Hepatocyte (in vitro differentiated cells): Measurements from ENCODE around the gene KRTAP1-3.

ENCODE experiments used
- CTCF ChIP-seq: fragments of 200-600 bp; sonication (generic); IDR thresholded peaks from 2 replicates; pipeline ENCODE4 v1.5.1; 2016; ENCODE audit warnings: antibody characterized with exemption, mild to moderate bottlenecking; ENCODE audit not compliant: poor library complexity
- EZH2 ChIP-seq: fragments of 200-600 bp; sonication (generic); IDR thresholded peaks from 2 replicates; pipeline ENCODE4 v1.6.1; 2016; ENCODE audit warnings: antibody characterized with exemption, mild to moderate bottlenecking, borderline replicate concordance
- EZH2phosphoT487 ChIP-seq: fragments of 200-600 bp; sonication (generic); IDR thresholded peaks from one replicate; pipeline ENCODE4 v1.6.1; 2018; ENCODE audit warnings: antibody characterized with exemption, mild to moderate bottlenecking, low read depth, moderate library complexity; ENCODE audit not compliant: unreplicated experiment, severe bottlenecking

DNA sequence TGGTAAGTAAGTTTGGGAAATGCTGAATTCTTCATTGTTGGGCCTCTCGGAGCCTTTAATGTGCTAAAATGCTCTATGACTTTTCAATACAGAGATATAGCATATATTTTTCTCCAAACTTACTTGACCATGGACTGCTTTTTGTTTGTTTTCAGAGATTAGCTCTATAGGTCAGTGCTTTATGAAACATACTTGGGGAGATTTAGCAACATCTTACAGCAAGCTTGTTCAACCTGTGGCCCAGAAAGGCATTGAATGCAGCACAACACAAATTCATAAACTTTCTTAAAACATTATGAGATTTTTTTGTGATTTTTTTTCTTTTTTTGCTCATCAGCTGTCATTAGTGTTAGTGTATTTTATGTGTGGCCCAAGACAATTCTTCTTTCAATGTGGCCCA lies 24.7 kb downstream of the KRTAP1-3 start:
- TF ChIP-seq CTCF: no peak
- TF ChIP-seq EZH2: no peak
- no peak for TF ChIP-seq EZH2phosphoT487
